Left lobe of liver (tissue), 2 donors: ENCODE results near the gene STPG3. TPM values are rescaled to one million over a fixed set of nuclear protein-coding genes. Genes with fewer than 3 reads are reported as not detected.
"Not testable (repeated sequence)": the region's sequence is repeated elsewhere in the genome, so short reads cannot be mapped to it uniquely, and the experiment has no call there.

Source experiments
- ATAC-seq: fragments of 200-7000 bp; cut with Tn5 transposase; one replicate; pipeline ENCODE4 v1.9.1; 2020; ENCODE audit warnings: mild to moderate bottlenecking, moderate library complexity
- DNase-seq: peaks from one replicate; pipeline ENCODE4 v3.0.0-alpha.2; 2020; ENCODE audit warnings: low spot score
- total RNA-seq: library from RNA; stranded (reverse); gene quantifications from one replicate; pipeline ENCODE4 v1.2.1, GENCODE V29; 2021
- donor health status: DM: no; HTN: no; CAD: no; lungs with moderate emphysema.
- donor health status: DM: no; HTN: yes; CAD: no.

Gene STPG3
- total RNA-seq, 1 donor from 2014 or later = not detected

DNA sequence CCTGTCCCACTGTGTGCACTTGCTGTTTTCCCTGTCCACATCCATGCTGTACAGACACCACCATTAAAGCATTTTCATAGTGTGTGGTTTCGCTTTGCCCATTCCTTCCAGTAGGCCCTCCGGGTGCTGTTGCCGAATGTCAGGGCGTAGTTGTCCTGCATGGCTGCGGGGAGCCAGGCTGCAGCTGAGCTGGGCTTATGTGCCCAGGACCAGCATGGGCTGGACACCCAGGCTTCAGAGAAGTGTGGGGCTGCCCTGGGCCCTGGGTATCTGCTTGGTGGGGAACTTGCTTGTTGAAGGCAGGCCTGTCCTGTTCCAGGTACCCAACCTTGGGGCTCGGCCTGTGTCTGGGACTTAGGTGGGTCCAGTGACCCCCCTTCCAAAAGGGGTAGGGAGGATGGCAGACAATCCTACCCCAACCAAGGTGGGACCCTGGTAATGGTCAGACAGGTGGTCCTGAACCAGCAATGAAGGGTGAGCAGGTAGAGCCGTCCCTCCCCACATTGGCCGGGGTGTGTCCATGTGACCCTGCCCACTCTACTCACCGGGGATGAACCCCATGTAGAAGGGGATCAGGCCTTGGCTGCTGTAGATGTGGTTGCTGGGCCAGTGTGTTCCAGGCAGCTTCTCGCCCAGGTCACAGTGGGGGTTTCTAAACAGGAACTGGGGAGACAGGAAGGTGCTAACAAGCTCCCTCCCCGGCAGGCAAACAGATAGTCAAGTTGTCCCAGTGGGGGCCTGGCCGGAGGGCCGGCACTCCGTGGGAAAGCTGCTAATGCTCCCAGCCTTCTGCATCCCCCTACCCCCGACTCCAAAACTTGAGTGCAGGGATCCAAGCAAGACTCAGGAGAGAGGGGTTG is 7.2 kb upstream of the STPG3 start:
- no peak for DNase-seq
- no peak for ATAC-seq

- ATAC-seq = no peak
- DNase-seq = no peak
Measured at GRCh38 chr9:137244486-137245449, 6.3 kb upstream of the STPG3 start.

DNA sequence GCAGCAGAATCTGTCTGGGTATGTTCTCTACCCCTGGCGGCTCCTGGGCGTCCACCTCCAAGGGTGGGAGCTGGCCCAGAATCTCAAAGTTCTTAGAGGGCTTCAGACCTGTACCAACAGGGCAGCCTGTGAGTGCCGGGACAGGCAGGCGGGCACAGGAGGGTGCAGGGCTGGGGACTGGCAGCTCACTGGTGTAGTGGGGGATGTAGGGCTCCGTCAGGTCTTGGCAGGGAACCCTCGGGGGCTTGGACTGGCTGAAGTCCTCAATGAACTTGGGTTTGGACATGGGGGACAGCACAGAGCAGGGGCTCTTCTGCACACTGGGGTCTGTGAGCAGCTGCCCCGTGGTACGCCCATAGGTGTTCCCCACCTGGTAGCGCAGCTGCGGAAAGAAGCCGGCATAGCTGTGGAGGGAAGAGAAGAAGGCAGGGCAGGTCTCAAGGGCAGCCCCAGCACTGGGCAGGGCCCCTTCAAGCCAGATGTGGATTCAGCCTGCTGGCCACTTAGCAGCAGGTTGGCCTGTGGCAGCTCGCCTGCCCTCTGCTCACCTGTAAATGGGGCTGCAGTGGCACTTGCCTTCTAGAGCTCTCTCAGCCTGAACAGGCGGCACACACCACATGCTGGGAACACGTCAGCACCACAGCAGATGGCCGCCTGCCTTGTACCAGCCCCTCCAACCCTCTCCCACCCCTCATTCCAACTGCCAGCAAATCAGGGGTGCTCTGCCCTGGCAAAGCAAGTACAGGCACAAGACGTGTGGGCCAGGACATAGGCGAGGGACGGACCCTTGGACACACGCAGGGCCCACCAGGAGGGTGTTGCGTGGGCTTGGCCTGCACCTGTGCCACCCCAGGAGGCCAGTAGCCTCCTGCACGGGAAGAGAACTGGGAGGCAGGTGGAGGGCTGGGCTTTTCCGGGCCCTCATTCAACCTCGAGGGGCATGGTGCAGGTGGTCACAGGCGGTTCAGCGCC is 5.3 kb upstream of the STPG3 start:
- no peak for DNase-seq
- no peak for ATAC-seq

- peak; percentile 43 for ATAC-seq
- no peak for DNase-seq
Measured at GRCh38 chr9:137247135-137247915, 3.8 kb upstream of the STPG3 start.

- ATAC-seq (no peak), DNase-seq (no peak)
Measured at GRCh38 chr9:137247916-137248175, 3.2 kb upstream of the STPG3 start.

GRCh38 chr9:137250329-137251193 is 525 bp upstream of the STPG3 start:
- no peak for DNase-seq
- ATAC-seq = no peak

DNA sequence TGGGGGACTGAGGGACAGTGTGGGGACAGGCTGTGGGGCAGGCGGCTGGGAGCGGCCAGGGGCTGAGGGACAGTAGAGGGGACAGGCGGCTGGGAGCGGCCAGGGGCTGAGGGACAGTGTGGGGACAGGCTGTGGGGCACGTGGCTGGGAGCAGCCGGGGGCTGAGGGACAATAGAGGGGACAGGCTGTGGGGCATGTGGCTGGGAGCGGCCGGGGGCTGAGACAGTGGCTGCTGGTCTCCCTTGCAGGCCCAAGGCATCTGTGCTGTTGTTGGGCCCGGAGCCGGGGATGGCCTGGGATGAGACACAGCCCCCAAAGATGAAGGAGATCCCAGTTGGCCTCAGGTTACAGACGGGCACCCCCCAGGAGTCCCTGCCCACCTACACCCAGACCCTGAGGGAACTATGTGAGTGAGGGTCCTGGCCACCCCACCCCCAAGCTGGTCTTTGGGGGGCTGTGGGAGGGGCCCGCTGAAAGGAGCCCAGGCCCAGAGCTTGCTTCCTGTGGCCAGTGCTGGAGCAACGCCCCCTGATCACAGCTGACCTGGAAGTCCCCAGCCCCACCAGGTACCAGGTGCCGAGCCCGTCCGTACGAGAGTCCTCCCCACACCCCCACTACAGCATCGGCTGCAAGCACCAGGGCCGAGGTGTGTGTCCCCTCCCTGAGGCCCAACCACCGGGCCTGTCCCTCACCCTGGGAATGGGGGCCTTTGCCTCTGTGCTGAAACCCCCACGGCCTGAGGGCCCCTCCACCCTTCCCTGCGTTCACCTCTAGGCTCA is 593 bp downstream of the STPG3 start:
- no peak for DNase-seq

GRCh38 chr9:137252555-137253506 is 1.7 kb downstream of the STPG3 start:
- DNase-seq = no peak

More for the DNA sequence above, 593 bp downstream of the STPG3 start:
- no peak for ATAC-seq

GRCh38 chr9:137253717-137254623 is 2.9 kb downstream of the STPG3 start:
- DNase-seq = peak; percentile 82
- peak; percentile 74 for ATAC-seq

More at GRCh38 chr9:137252555-137253506, 1.7 kb downstream of the STPG3 start:
- no peak for ATAC-seq

GRCh38 chr9:137254624-137255447 is 3.8 kb downstream of the STPG3 start, which contains the start of gene NELFB:
TSS of gene NELFB (plus strand) at chr9:137255327.
- DNase-seq = peak; percentile 97
- peak; percentile 83 for ATAC-seq

GRCh38 chr9:137255448-137256114 is 4.5 kb downstream of the STPG3 start:
- DNase-seq (no peak), ATAC-seq (peak; percentile 24)

GRCh38 chr9:137256362-137256761 is 5.3 kb downstream of the STPG3 start:
- ATAC-seq (no peak), DNase-seq (no peak)

DNA sequence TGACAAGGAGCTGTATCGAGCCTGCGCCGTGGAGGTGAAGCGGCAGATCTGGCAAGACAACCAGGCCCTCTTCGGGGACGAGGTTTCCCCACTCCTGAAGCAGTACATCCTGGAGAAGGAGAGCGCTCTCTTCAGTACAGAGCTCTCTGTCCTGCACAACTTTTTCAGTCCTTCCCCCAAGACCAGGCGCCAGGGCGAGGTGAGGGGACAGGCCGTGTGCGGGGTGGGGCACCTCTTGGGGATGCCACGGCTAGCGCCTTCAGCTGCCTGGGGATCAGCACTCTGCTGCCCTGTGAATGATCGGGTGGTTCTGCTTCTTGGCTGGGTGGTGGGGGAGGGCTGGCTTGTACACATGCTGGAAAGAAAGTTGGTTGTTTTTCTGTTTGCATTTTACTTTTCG is 5.8 kb downstream of the STPG3 start:
- DNase-seq = no peak
- no peak for ATAC-seq

DNA sequence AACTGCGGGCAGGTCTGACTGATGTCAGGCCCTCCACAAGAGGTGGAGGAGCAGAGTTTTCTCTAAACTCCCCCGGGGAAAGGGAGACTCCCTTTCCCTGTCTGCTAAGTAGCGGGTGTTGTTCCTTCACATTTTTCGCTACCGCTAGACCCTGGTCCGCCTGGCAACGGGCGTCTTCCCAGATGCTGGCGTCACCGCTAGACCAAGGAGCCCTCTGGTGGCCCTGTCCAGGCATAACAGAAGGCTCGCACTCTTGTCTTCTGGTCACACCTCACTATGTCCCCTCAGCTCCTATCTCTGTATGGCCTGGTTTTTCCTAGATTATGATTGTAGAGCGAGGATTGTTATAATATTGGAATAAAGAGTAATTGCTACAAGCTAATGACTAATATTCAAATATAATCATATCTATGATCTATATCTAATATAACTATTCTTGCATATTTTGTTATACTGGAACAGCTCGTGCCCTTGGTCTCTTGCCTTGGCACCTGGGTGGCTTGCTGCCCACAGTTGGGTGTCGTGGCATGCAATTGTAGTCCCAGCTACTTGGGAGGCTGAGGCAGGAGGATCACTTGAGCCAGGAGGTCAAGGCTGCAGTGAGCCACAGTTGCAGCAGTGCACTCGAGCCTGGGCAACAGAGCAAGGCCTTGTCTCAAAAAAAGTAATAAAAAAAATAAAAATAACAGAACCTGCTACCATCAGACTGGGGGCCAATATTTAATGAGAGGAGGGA is 11.3 kb downstream of the STPG3 start:
- peak; percentile 48 for DNase-seq
- ATAC-seq = not testable (repeated sequence)
